Heart left ventricle (tissue), 16 donors: ENCODE measurements around the gene HMSD. TPM values are rescaled to one million over a fixed set of nuclear protein-coding genes. Genes with fewer than 3 reads are reported as not detected.

Experiments
- ATAC-seq, 4 donors: fragments of 200-7000 bp; cut with Tn5 transposase; one replicate each; pipeline ENCODE4 v1.9.1; 2020 to 2022; ENCODE audit warnings: moderate library complexity in 4 of 4, mild to moderate bottlenecking in 3 of 4, moderate number of reproducible peaks in 1 of 4
- DNase-seq, 5 donors: peaks; one replicate each; pipeline ENCODE4 v3.0.0-alpha.2; 2020
- H3K27ac ChIP-seq, 12 donors: fragments of 200-600 bp; sonication (generic) in 4 of 12; one replicate each; pipeline versions ENCODE4 v1.5.0 to v1.8.0; 2016 to 2022; ENCODE audit warnings: mild to moderate bottlenecking in 2 of 12
- H3K27me3 ChIP-seq, 9 donors: fragments of 200-600 bp; sonication (generic) in 2 of 9; one replicate each; pipeline versions ENCODE4 v1.5.1 to v1.8.0; 2016 to 2022; ENCODE audit warnings: mild to moderate bottlenecking in 3 of 9
- H3K36me3 ChIP-seq, 9 donors: fragments of 200-600 bp; sonication (generic) in 2 of 9; one replicate each; pipeline versions ENCODE4 v1.5.0 to v1.8.0; 2018 to 2022; ENCODE audit warnings: mild to moderate bottlenecking in 2 of 9
- H3K4me1 ChIP-seq, 12 donors: fragments of 200-600 bp; sonication (generic) in 4 of 12; one replicate each; pipeline versions ENCODE4 v1.5.0 to v1.8.0; 2016 to 2022; ENCODE audit warnings: mild to moderate bottlenecking in 3 of 12
- H3K4me3 ChIP-seq, 12 donors: fragments of 200-600 bp; sonication (generic) in 4 of 12; one replicate each; pipeline versions ENCODE4 v1.5.0 to v1.8.0; 2017 to 2022; ENCODE audit warnings: mild to moderate bottlenecking in 9 of 12, moderate library complexity in 4 of 12
- H3K9me3 ChIP-seq, 12 donors: fragments of 200-600 bp; sonication (generic) in 4 of 12; one replicate each; pipeline versions ENCODE4 v1.5.0 to v1.8.0; 2016 to 2022; ENCODE audit warnings: mild to moderate bottlenecking in 1 of 12
- POLR2A ChIP-seq, 2 donors: fragments of 450-650 bp; IDR thresholded peaks; one replicate each; pipeline ENCODE4 v1.6.1; 2017; ENCODE audit warnings: antibody characterized with exemption in 2 of 2, mild to moderate bottlenecking in 2 of 2, moderate library complexity in 2 of 2
- WGBS, 4 donors: extraction: QIAGEN DNeasy Blood & Tissue Kit in 2 of 4; methylation state at CpG; one replicate each; pipeline versions ENCODE4 v1.1.5 to v1.1.7; 2013 to 2018; 5-methylcytosine and 5-hydroxymethylcytosine counted together
- intact Hi-C, 10 donors: fragments of 100-400 bp; cut with DNase I; formaldehyde crosslinking; loops; one replicate each; pipeline versions ENCODE4 v1.11.1 to v1.14.2; 2022
- polyA plus RNA-seq, 2 donors: library from polyadenylated mRNA; stranded (reverse); fragments of 200-250 nt; gene quantifications; one replicate each; pipeline ENCODE4 v1.2.3, GENCODE V29; 2013
- total RNA-seq, 9 donors: library from RNA; depleted of rRNA in 2 of 9; stranded (reverse); fragments of >200 nt in 2 of 9; fragmentation: NEBNext Ultra II Directional in 3 of 9; extraction: Animal tissue kit (Norgen Biotek cat#: 25700) in 3 of 9; gene quantifications; one replicate each; pipeline versions ENCODE4 v1.1.0 to v1.2.4, GENCODE V29; 2016 to 2023
- TF ChIP-seq, protein P1 (sequence below), 12 donors: fragments of 200-600 bp; sonication (generic) in 4 of 12; IDR thresholded peaks; one replicate each; pipeline versions ENCODE4 v1.5.0 to v1.8.0; 2018 to 2022; ENCODE audit warnings: antibody characterized with exemption in 12 of 12, mild to moderate bottlenecking in 5 of 12
- donor health status: ischemic (EF 13 %, LVEDD 7.1; RV severe dilation, severe dysfunction).
- donor health status: healthy with polysubstance abuse.
- donor health status: DM: no; HTN: yes; CAD: no.
- donor health status: DM: no; HTN: no; CAD: no.
- donor health status: ischemic (EF 25% LVEDD 6.9; RV normal size, moderate dysfunction).
- donor health status: ischemic (EF 25% LVEDD 5.7; RV mildly dilated, moderate dysfunction).
- donor health status: healthy.
- donor health status: DM: yes; HTN: yes; CAD: no.
- donor health status: ischemic (EF 35%, LVEDD 5.7; RV mildly dilated, moderate dysfunction).
- donor health status: nonischemic (EF 11% LVEDD 7.7; RV severe dilation, severe dysfunction).
- donor health status: DM: yes; HTN: yes; CAD: no.
- donor health status: PGD.
- donor health status: ischemic (EF 29% LVEDD 5.4; RV normal size, mild dysfunction).
- donor health status: nonischemic (EF 23%, LVEDD 6.1; RV moderate dilation, normal function).

HMSD gene
- total and polyA plus RNA-seq, 11 donors, result 0.33 to 1.3 (median 0.43) TPM; not detected in 8

DNA sequence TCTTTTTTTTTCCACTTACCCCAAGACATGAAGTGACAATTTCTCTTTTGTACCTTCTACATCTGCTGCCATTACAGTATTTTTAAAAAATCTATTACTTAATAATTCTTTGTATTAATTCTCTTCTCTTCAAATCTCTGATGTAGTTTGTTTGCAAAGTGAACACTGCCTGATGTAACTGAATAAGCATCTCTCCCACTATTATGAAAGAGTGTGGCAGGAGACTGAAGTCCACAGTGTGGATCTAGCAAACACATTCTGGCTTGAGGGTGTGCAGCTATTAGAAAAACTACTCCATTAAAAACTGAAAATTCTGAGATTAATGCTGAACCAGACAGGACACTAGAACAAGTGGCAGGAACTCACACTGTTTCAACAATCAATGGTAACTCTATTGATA lies 15.8 kb downstream of the HMSD start:
- H3K4me3 ChIP-seq, result no peak overlapping the region
- peaks cover 0 to 8% (median 0%) of the 10 kb centered on the region in 9 donors for H3K27me3 ChIP-seq
- intact Hi-C loops, result loop anchor here in 1 of 10 donors (5.0 kb wide), 1 partner anchor 32 kb away; no protein-coding TSS in a partner anchor
- no peak for DNase-seq
- no peak overlapping the region for H3K27ac ChIP-seq
- TF ChIP-seq, protein P1, sequence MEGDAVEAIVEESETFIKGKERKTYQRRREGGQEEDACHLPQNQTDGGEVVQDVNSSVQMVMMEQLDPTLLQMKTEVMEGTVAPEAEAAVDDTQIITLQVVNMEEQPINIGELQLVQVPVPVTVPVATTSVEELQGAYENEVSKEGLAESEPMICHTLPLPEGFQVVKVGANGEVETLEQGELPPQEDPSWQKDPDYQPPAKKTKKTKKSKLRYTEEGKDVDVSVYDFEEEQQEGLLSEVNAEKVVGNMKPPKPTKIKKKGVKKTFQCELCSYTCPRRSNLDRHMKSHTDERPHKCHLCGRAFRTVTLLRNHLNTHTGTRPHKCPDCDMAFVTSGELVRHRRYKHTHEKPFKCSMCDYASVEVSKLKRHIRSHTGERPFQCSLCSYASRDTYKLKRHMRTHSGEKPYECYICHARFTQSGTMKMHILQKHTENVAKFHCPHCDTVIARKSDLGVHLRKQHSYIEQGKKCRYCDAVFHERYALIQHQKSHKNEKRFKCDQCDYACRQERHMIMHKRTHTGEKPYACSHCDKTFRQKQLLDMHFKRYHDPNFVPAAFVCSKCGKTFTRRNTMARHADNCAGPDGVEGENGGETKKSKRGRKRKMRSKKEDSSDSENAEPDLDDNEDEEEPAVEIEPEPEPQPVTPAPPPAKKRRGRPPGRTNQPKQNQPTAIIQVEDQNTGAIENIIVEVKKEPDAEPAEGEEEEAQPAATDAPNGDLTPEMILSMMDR (IDR thresholded peaks at IDR 0.05), result no peak
- TF ChIP-seq POLR2A (IDR thresholded peaks at IDR 0.05), result no peak
- H3K9me3 ChIP-seq, result no peaks in the 10 kb centered on the region
- ATAC-seq, result no peak
- H3K4me1 ChIP-seq, result peaks cover 0 to 9% (median 6%) of the 10 kb centered on the region in 12 donors
- H3K36me3 ChIP-seq, result no peaks in the 10 kb centered on the region

DNA sequence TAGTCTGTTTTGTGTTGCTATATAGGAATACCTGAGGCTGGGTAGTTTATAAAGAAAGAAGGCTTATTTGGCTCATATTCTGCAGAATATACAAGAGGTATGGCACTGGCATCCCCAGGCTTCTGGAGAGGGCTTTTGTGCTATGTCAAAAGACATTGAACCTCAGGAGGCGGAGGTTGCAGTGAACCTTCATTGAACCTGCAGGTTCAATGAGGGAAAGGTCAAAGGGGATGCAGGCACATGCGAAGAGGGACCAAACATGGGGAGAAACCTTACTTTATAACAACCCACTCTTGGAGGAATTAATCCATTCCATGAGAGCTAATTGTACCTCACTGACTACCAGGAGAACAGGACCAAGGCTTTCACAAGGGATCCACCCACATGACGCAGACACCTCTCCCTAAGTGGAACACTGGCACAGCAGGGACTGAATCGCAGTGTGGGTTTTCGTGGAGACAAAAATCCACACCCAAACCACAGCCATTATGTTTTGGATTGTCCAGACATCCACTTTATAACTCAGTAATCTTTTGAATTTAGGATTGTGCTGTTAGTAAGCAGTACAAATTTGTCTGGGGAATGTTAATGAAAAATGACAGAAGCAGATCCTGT lies 16.7 kb downstream of the HMSD start:
- WGBS, 4 donors, result 88 to 93% (median 88%) methylated on average over 5 of the region's 5 CpGs
- Histone ChIP-seq H3K4me3 (no peak overlapping the region), H3K4me1 (peaks cover 0 to 9% (median 7%) of the 10 kb centered on the region in 12 donors), H3K36me3 (no peaks in the 10 kb centered on the region), H3K27ac (no peak overlapping the region), H3K9me3 (no peaks in the 10 kb centered on the region), H3K27me3 (peaks cover 0 to 8% (median 0%) of the 10 kb centered on the region in 9 donors)
- DNase-seq (no peak), ATAC-seq (no peak)
- intact Hi-C loops, result no loop called here
- TF ChIP-seq, protein P1 (IDR thresholded peaks at IDR 0.05), result no peak
- TF ChIP-seq POLR2A (IDR thresholded peaks at IDR 0.05), result no peak

DNA sequence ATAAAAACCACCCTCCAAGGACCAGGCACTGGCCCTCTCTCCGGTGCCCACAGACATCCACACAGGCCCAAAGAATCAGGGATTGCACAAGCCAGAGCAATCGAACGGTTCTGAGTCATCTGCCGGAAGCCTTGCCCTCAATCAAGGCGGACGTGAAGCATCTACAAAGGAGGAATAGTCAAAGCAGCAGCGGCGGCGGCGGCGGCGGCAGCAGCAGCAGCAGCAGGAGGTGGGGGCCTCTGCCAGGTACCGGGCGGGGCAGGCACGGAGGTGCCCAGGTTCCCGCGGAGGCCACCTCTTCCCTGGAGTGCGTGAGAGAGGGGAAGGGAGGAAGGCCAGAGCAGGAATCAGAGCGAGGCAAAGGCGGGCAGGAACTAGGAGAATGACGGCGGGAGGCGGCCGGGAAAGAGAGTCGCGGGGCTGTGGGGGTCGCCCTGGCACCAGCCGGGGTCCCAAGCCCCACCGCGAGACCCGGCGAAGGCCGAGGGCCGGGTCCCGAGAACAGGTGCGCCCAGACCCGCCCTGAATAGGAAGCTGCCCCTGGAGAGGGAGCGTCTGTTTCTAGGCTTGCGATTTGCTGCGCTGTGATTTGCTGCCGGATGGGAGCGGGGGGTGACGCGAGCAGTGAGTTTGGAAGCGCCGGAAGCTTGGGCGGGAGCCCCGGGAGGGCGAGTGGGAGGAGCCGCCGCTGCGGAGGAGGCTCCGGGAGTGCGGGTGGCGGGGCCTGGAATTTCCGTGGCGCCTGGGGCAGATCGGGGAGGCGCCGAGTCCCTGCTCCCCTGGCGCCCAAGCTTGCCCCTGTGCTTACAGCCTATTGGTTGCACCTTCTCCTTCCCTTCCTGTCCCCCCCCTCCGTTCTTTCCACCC lies 21.1 kb downstream of the HMSD start, which contains the start of gene SERPINB8:
TSS of gene SERPINB8 (plus strand) at position 140 of the 867 bp plus-strand sequence. CDS start 8,228 bp downstream, outside the sequence.
- Histone ChIP-seq H3K27ac (peak within 1 kb of the TSS; percentile 58 to 98 (median 93)), H3K4me3 (peak within 1 kb of the TSS; percentile 53 to 98 (median 84)), H3K4me1 (peaks cover 0 to 31% (median 9%) of the 10 kb centered on the region in 12 donors), H3K36me3 (no peaks in the 10 kb centered on the region), H3K9me3 (no peaks in the 10 kb centered on the region), H3K27me3 (no peaks in the 10 kb centered on the region)
- intact Hi-C loops, result loop anchor here in 1 of 10 donors (10.0 kb wide), 1 partner anchor 455 kb away; no protein-coding TSS in a partner anchor
- 0% methylated on average over 62 of the region's 62 CpGs for WGBS, 4 donors
- DNase-seq (peak; percentile 94 to 96 (median 95)), ATAC-seq (peak; percentile 96 to 99 (median 98))
- peak in 1 of 2 donors; percentile 85 for TF ChIP-seq POLR2A (IDR thresholded peaks at IDR 0.05)
- TF ChIP-seq, protein P1 (IDR thresholded peaks at IDR 0.05), result no peak

DNA sequence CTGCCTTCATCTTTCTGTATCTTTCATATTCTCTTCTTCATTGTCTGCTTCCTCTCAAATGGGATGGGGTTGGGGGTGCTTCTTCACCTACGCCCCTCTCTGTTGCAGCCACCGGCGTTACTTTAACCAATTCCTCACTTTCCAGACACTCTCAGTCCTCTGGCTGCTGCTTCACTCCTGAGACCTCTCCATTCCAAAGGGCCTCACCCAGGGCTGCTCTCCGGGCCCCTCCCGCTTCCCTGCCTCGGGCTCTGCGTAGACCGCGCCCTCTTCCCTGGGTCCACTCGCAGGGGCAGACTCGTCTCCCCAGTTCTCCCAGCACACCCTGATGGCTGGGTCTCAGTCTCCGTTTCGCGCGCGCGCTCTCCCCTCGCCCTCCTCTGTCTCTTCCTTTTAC lies 21.7 kb downstream of the HMSD start:
- Histone ChIP-seq H3K4me1 (peaks cover 0 to 31% (median 9%) of the 10 kb centered on the region in 12 donors), H3K36me3 (no peaks in the 10 kb centered on the region), H3K27ac (peak overlapping the region; percentile 58 to 98 (median 93)), H3K9me3 (no peaks in the 10 kb centered on the region), H3K27me3 (no peaks in the 10 kb centered on the region), H3K4me3 (peak overlapping the region; percentile 53 to 98 (median 84))
- DNase-seq (peak; percentile 27 to 69 (median 45)), ATAC-seq (peak; percentile 49 to 65 (median 59))
- WGBS, 4 donors, result 23 to 29% (median 24%) methylated on average over 18 of the region's 18 CpGs
- intact Hi-C loops, result loop anchor here in 1 of 10 donors (10.0 kb wide), 1 partner anchor 456 kb away; no protein-coding TSS in a partner anchor
- TF ChIP-seq, protein P1 (IDR thresholded peaks at IDR 0.05), result no peak
- no peak for TF ChIP-seq POLR2A (IDR thresholded peaks at IDR 0.05)
